ENCODE data around the gene ASB7.
"Not testable (repeated sequence)": the region's sequence is repeated elsewhere in the genome, so short reads cannot be mapped to it uniquely, and the experiment has no call there.

Gene ASB7

DNA sequence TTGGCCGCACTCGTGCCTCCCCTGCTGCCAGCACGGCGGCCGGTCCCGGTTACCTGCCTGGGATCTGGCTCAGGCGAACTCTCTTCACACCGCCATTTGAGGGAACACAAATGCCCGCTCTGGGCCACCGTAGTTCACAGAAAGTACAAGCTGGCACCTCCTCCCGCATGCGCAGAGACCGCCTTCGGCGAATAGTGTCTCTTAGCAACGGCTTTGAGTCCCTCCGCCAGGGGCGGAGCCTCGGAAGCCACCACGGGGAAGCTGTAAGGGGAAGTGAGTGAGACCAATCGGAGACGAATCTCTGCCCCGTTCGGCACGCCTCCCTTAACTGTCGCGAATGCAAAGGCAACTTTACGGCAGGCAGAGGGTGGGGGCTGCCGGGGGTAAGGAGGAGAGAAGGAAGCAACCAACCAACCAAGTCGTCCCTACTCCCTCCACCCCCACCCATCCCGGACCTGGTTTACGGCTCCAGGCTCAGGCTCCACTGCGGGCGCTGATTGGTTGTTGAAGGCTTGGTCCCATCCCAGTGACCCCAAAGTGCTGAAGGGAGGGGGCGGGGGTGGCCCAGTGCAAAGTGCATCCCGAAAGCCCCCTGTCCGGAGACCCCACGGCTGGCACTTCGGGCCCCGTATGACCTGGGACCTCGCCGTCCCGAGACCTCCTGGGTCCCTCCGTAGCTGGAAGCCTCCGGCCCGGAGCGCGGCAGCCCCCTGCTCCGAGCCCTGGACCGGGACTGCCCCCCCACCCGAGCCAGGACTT is at the start of gene ASB7, which contains the start of gene LINS1:
Gene ASB7 (plus strand): TSS at position 526 of the 759 bp plus-strand sequence. CDS start 9,628 bp downstream, outside the sequence.
Gene LINS1 (minus strand): TSS at position 121 of the 759 bp plus-strand sequence. CDS start 21,342 bp downstream, outside the sequence.
- peak; percentile 93 for DNase-seq

DNA sequence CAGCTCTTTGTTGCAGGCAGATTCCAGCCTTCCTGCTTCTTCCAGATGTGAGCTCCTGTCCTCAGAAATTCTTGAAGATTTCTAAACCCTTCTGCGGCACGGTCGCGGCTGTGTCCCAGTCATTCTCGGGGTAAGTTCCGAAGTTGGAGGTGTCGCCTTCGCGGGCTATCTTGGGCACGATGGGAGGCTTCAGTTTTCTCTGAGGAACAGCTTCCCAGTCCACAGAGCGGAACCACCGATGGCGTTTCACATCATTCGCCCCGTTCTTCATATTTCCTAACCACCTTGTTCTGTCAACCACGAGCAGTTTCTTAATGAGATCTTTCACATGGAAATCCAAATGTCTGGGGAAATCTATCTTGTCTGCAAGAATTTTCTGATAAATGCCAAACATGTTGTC is 48.9 kb upstream of the ASB7 start:
- no peak for DNase-seq

- no peak for DNase-seq
Observed at GRCh38 chr15:100558771-100559254, 43.6 kb upstream of the ASB7 start.

- DNase-seq: no peak
Observed at GRCh38 chr15:100559330-100559729, 43.1 kb upstream of the ASB7 start.

GRCh38 chr15:100560323-100560722 is 42.1 kb upstream of the ASB7 start:
- no peak for DNase-seq

GRCh38 chr15:100565591-100565990 is 36.8 kb upstream of the ASB7 start:
- DNase-seq: no peak

DNA sequence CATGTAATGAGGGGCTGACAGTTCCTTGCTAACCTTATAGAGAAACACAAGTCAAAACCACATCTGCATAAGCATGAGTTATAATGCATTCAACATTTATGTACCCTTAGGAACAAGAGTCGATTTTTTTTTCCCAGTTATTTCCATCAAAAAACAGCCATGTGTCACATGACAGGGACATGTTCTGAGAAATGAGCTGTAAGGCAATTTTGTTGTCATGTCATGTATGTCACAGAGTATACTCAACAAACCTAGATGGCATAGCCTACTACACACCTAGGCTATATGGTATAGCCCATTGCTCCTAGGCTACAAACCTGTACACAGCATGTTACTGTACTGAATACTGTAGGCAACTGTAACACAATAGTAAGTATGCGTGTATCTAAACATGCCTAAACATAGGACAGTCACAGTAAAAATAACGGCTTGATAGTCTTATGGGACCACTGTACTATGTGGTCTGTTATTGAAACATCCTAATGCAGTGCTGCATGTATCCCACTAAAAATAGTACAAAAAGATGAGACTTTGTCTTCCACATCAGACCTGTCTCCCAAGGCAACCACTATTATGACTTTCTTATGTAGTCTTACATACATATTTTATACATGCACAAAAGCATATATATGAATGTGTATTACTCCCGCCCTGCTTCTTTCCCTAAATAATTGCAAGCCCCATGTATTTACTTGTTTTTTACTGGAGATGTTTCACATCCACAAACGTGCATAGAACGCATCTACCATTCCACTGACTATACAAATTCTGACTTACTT is 35.4 kb upstream of the ASB7 start:
- no peak for DNase-seq

GRCh38 chr15:100569391-100569790 is 33.0 kb upstream of the ASB7 start:
- DNase-seq: no peak

DNA sequence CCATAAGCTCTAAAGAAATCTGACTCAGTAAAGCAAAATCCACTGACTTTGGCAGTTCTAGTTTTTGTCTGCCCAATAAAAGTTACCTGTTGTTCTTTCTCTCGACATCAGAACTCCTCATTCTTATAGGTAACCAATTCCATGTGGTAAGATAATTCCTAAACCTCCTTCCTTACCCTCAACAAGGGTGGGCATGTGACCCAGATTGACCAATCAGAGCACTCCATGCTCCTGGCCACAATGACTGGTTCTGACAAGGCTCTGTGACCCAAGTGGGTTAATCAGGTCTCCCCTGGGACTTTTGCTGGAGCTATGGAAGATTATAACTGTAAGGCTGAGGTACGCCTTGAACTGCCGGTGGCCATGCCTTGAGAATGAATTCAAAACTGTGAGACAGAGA is 32.1 kb upstream of the ASB7 start:
- no peak for DNase-seq

- DNase-seq: no peak
Observed at GRCh38 chr15:100570735-100571313, 31.6 kb upstream of the ASB7 start.

DNA sequence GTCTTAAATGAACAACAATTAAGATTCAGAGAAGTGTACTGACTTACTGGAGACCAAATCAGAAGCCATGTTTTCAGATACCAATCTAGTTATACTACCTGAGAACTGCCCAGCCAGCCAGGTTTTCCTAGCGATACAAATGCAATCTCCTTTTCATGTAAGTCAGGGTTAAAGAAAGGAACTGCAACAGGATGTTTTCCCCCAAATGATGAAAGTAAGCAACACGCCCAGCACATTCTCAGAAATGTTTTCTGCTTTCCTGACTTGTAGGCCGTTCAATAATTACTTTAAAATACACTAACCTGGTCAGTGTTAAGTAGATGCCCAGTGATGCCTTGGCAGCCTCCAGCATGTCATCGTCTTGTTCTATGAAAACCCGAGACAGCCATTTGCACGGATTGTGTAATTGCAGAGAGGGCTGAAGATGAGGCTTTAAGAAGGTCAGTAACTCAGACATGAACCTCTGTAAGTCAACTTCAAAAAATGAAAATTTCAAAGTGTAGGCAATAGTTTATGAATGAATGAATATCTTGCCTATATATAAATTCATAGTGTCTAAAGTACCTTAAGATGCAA is 30.7 kb upstream of the ASB7 start:
- no peak for DNase-seq

- no peak for DNase-seq
Observed at GRCh38 chr15:100572362-100572983, 29.9 kb upstream of the ASB7 start.

GRCh38 chr15:100573526-100573925 is 28.9 kb upstream of the ASB7 start:
- no peak for DNase-seq

GRCh38 chr15:100580414-100580813 is 22.0 kb upstream of the ASB7 start:
- no peak for DNase-seq

DNA sequence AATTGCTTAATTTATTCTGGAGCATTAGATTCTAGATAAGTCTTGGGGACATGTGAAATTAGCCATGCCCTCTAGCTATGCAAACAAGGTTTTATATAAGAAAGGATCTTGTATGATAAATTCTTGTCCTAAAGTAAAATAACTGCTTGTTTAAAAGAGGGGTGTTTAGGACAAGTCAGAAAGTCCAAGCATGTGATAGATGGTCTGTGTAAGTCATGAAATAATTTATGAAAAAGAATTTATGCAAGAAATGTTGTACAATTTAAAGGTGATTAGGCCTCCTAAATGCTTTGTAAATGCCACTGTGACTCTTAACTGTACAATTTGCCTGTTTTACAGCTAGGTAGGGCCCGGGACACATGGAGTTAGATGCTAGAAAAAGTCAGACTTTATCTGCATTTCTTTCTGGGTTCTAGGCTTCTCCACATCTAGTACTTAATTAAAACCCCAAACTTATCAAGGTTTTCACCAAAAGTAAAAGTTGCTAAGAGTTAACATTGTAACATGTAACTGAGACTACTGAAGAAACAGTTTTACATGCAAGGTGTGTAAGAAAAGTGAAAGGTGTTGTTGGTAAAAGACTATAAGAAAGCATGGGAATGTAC is 13.6 kb upstream of the ASB7 start:
- DNase-seq: no peak

DNA sequence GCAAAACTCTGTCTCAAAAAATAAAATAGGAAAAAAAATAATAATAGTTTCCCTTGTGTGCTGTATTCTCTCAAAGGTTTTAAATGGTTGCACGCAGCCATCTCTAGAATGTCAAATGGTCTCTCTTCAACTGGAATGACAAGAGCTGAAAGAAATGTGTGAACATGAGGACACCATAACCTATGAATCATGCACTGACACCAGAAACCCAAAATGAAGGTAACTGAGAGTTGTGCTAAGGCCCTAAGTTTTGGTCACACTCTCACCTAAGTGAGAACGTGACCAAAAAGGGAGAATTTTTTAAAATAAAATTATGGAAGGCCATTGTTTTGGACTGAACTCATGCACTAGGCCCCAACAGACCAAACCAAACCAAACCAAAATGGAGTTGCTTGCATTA is 11.2 kb upstream of the ASB7 start:
- not testable (repeated sequence) for DNase-seq

DNA sequence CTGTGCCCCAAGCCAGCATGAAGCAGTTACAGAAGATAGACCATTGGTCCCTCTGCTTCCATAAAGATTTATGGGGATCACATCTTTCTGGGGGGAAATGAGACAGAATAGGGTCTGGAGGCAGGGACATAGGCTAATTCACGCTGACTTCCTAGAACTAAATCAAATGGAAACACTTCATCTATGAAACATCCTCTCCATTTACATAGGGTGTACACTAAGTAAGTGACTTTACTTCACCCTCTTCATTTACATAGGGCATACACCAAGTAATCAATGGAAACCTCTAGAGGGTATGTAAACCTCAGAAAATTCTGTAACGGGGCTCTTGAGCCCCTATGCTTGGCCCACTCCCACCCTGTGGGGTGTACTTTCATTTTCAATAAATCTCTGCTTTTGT is 10.6 kb upstream of the ASB7 start:
- DNase-seq: no peak

DNA sequence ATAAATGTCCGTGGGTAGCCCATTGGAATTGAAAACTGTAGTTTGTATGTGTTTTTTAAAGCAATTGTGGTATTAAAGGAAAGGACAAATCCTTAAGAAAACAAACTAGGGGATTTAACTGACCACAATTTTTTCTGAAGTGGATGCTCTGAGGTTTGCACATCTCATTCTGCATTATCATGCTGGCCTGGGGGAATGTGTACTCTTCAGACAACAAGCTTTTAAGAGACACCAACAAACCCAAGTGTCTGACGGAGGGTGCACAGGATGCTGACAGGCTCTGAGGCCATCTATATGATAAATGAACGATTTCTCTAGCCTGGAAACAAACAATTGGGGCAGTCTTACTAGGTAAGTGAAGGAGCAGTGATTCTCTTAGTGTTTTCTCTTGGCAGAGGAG is 9.5 kb upstream of the ASB7 start:
- DNase-seq: no peak

DNA sequence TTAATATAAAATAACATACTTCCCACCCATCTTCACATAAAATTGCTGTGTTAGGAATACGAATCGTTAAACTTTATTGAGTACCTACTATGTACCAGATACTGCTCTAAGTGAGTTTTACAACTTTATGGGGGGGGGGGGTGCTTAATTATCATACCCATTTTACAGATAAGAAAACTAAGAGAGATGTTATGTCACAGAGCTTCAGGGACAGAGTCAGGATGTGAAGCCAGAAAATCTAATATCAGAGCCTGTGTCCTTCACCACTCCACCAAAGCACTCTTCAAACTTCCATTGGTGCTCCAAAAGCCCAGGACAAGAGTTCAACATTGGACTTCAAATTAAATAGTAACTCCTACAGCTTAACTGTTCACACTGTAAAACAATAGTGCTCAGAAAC is 9.0 kb upstream of the ASB7 start:
- DNase-seq: no peak

DNA sequence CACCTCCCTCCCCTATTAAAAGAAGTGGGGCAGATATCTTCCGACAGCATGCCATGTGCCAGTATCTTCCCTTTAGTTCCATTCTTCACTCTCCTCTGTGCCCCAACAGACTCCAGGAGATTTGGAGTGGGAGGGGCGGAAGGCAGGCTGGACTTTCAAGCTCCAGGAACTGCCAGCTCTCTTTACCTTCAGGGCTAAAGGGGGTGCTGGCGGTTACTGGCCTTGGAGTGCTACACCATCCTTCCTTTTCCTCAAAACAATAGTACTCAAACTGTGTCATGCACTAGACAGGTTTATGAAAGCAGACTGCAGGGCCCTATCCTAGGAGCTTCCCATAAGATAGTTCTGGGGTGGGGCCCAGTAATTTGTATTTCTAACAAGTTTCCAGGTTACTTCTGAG is 6.4 kb upstream of the ASB7 start:
- DNase-seq: no peak

DNA sequence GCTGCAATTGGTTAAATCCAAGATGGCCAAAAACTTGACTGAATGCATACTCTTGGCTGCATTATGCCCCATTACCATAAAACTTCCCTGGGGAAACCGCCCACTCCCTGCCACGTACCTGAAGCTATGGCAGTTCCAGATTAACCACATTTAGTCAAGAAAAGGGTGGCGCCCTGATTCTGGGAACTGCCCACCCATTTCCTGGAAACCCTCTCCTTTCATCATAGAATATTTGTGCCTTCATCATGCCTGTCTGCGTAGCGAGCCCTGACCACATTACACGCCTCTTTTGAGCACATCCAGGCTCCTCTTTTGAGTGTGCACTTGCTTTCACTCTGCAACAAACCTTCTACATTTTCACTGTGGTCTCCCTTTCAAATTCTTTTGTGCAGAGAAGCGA is 5.6 kb upstream of the ASB7 start:
- DNase-seq: no peak

DNA sequence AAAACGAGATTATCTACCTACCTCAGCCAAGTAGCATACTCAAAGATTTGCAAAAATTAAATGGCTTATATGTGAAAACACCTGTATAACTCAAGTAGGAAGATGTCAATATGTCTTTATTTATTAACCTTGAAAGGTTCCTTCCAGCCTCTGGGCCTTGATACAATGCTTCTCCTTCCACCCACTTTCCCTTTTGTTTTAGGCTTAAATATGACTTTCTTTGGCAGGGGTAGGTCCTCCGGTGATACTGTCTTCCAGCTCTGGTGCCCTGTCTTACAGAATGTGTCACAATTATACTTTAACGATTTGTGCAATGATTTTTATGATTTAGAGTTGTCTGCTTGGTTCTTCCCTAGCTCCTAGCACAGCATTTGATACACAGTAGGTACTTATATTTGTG is 4.5 kb upstream of the ASB7 start:
- DNase-seq: no peak
